CD1c-positive myeloid dendritic cell (primary cell): ENCODE data around the gene MUC4.
"Not testable (repeated sequence)": the region's sequence is repeated elsewhere in the genome, so short reads cannot be mapped to it uniquely, and the experiment has no call there.

Experiments
- DNase-seq: peaks from one replicate; pipeline ENCODE4 v3.0.0-alpha.2; 2016; ENCODE audit errors: extremely low spot score

The MUC4 gene

DNA sequence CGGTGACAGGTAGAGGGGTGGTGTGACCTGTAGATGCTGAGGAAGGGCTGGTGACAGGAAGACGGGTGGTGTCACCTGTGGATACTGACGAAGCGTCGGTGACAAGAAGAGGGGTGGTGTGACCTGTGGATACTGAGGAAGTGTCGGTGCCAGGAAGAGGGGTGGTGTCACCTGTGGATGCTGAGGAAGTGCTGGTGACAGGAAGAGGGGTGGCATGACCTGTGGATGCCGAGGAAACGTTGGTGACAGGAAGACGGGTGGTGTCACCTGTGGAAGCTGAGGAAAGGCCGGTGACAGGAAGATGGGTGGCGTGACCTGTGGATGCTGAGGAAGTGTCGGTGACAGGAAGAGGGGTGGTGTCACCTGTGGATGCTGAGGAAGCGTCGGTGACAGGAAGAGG is 27.7 kb downstream of the MUC4 start:
- not testable (repeated sequence) for DNase-seq

DNA sequence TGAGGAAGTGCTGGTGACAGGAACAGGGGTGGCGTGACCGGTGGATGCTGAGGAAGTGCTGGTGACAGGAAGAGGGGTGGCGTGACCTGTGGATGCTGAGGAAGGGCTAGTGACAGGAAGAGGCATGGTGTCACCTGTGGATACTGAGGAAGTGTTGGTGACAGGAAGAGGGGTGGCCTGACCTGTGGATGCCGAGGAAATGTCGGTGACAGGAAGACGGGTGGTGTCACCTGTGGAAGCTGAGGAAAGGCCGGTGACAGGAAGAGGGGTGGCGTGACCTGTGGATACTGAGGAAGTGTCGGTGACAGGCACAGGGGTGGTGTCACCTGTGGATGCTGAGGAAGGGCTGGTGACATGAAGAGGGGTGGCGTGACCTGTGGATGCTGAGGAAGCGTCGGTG is 30.5 kb downstream of the MUC4 start:
- DNase-seq, result not testable (repeated sequence)

DNA sequence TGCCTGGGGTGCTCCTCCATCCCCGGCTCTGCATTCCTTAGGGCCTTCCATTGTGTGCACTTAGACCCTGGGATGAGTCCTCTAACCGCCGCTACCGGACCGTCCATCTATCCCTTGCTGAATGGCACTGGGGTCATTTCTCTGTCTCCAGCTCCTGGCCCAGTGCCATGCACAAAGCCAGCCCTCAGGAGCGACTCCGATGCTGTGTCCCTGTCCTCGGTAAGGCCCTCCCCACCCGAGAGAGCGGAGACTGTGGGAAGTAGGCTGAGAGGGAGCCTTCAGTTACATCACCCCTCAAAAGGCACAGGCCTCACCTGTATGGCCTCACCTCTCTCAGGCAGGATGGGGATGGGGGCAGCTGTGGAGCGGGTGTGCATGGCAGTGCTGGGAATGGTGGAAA is 33.8 kb downstream of the MUC4 start:
- no peak for DNase-seq

DNA sequence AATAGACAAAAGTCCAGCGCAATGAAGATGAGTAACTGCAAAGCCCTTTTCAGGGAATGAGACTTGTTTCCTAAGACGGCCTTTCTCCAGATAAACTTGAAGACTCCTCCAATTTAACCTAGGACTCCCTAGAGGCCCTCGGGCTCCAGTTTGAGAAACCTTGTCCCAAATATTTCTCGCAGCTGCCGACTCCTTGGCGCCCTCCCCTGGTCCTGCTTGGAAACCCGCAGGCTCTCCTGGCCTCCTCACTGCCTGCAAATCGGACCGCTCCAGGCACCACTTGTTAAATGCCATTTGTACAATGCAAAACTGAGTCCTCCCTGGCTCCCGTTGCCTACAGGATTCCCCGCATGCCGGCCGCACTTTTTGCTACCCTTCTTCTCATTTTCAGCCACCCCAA is 36.8 kb downstream of the MUC4 start:
- peak; percentile 51 for DNase-seq

DNA sequence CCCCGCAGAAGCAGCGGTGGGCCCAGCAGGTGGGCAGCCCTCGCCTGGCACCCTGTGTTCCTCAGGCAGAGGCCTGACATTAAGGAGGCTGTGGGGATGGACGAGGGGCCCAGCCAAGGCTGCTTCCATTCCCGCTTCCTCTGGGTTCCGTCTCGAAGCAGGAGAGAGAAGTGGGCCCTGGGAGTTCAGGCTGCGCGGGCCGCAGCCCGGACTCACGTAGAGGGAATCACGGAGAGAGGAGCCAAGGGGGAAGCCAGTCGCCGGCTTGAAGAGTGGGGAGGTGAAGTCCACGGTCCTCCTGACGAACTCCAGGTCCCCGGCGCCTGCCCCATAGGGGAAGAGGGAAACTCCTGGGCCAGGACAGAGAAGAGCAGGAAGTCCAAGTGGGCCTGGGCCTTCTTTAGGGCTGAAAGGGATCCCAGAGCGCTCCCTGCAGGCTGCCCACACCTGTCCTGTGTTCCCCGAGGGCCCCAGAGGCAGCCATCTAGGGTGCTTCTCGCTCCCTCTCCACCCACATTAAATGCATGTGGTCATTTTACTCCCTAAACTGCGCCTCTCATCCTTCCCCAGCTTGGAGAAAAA is 37.7 kb downstream of the MUC4 start:
- no peak for DNase-seq

DNA sequence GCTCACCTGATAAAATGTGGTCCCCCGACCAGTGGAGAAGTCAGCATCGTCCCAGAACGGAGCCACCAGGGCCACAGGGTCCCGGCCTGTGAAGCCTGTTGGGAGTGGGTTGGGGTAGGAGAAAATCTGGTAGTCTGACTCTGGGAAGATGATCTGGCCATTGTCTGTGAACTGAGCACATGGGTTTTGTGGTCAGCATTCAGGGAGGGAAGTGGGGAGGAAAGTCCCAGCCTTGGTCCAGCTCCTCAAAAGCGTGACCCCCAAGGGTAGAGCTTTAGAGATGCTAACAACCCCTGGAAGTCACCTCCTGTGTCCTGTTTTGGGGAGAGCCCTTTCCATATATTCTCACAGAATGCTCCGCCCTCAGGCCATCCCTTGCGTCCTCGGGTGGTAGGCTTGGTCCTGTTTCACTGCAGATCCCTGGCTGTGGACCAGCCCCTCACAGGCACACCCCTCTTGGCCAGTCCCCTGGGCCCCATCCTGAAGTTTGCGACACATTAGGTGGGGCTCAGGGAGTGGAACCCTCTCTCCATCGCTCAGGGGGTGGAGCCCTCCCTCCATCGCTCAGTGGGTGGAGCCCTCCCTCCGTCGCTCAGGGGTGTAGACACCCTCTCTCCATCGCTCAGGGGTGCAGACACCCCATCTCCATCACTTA is 40.0 kb downstream of the MUC4 start:
- DNase-seq, result no peak

DNA sequence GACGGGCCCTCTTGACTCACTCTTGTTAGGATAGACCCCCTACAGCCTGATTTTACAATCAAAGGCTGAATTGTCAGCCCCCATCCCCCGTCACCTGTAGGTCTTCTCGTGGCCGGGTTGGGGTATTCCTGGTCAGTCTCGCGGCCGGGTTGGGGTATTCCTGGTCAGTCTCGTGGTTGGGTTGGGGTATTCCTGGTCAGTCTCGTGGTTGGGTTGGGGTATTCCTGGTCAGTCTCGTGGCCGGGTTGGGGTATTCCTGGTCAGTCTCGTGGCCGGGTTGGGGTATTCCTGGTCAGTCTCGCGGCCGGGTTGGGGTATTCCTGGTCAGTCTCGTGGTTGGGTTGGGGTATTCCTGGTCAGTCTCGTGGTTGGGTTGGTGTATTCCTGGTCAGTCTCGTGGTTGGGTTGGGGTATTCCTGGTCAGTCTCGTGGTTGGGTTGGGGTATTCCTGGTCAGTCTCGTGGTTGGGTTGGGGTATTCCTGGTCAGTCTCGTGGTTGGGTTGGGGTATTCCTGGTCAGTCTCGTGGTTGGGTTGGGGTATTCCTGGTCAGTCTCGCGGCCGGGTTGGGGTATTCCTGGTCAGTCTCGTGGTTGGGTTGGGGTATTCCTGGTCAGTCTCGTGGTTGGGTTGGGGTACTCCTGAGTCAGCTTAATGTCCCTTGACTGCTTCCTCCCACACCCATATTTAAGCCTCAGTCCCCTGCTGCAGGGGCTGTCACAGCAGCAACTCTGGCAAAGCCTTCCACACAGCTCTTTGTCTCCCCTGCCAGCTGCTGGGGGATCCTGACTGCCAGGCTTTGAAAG is 40.7 kb downstream of the MUC4 start:
- not testable (repeated sequence) for DNase-seq

DNA sequence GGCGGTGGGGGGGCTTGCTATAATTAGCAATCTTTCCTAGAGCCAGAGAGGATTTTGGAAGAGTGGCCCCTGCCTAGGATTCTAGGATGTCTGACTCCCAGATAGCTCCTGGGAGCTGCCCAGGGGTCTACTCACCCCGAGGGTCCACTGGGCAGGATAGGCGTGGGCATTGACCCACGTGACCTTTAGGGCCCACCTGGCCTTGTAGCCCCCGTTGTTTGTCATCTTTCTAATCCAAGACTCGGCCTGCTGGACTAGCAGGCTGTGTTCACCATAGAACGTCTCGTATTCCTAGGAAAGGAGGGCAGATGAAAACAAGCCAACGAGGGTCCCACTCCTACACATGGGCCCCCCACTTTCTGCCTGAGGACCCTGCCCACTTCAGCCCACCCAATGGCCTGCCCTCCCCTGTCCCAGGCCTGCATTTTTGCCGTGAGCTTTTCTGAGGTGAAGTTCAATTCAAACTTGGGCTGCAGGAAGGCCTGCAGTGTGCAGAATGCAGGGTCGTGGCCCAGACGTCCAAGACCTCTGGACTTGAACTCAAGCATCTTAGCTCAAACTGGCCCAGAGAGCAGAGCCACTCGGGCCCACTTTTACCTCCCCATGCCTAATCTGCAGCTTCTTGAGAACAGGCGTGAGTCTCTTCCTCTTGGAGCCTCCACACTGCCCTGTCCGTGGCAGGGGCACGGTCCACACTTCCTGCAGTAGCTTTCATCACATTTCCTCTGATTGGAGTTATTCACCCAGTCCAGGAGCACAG is 41.5 kb downstream of the MUC4 start:
- no peak for DNase-seq

DNA sequence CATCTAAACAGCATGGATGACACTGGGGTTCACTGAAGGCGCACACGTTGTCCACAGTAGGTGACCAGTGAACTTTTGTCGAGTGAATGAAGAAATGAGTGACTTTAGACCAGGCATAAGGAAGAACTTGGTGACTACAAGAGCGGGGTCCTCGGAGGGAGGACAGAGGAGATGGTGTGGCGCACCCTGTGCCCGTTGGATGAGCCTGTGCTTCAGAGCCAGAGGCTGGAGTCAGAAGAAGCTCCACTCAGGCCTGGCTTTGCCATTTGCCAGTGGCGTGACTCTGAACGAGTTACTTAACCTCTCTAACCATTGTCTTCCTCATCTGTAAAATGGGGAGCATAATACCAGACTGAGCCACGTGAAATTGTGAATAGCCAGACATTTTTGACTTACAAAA is 42.2 kb downstream of the MUC4 start:
- no peak for DNase-seq

DNA sequence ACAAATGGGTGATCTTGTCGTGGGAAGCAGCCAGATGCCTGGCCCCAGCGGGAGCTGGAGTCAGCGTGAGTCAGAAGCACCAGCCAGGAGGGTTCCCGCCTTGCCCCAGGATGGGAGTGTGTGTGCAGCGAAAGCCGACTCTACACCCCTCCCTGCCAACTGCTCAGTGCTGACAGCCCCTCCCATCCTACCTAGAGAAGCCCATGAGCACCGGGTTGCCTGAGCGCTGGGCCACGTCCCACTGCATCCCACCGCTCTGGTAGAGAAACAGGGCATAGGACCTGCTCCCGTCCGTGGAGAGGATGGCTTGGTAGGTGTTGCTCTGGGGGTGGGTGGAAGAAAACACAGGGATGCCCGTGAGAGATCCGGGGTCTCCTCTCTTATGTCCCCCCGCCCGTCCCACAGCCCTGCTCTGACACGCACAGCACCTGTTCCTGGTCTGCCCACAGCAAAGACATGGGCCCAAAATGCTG is 42.9 kb downstream of the MUC4 start:
- DNase-seq, result no peak

DNA sequence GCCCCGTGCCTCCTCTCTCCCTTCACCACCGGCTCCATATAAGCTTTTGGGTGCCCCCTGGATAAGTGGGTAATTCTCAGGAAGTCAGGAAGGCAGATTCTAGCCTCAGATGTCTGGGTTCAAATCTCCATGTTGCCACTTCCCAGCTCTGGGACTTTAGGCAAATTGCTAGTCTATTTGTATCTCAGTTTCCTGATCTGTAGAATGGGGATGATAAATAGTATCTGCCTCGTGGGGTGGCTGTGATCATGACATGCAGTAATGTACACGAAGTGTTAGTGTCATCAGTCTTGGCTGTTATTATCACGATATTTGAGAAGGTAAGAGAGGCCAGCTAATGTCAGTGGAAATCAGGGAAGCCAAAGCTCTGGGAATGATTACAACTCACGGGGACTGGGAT is 43.3 kb downstream of the MUC4 start:
- no peak for DNase-seq

DNA sequence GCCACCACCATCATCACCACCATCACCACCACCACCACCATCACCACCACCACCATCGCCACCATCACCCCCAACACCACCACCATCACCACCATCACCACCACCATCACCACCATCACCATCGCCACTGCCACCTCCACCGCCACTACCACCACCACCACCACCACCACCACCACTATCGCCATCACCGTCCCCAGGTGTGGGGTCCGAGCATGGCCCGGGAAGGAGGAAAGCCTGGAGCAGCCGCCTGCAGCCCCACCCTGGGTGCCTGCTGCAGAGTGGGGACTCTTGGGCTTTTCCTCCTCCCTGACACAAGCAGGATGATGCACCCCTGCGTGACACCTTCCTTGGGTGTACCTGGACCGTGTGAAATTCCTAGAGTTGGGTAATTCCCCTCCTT is 43.9 kb downstream of the MUC4 start:
- DNase-seq, result no peak

DNA sequence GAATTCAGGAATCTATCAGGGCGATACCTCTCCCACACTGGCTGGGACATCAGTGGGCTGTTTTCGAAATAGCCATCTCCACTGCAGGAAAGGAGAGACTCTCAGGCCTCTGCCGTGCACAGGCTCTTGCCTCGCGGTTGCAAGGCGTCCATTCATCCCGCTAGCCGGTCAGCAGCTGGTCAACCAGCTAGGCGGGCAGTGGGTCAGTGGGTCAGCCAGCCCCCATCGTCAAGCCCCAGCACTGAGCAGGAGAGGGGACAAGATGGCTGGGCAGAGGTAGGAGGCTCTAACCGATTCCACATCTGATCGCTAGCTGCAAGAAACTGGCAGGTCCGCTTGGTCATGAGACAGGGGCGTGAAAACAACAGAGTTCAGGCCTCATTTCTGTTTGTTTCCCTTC is 45.1 kb downstream of the MUC4 start:
- DNase-seq, result no peak

DNA sequence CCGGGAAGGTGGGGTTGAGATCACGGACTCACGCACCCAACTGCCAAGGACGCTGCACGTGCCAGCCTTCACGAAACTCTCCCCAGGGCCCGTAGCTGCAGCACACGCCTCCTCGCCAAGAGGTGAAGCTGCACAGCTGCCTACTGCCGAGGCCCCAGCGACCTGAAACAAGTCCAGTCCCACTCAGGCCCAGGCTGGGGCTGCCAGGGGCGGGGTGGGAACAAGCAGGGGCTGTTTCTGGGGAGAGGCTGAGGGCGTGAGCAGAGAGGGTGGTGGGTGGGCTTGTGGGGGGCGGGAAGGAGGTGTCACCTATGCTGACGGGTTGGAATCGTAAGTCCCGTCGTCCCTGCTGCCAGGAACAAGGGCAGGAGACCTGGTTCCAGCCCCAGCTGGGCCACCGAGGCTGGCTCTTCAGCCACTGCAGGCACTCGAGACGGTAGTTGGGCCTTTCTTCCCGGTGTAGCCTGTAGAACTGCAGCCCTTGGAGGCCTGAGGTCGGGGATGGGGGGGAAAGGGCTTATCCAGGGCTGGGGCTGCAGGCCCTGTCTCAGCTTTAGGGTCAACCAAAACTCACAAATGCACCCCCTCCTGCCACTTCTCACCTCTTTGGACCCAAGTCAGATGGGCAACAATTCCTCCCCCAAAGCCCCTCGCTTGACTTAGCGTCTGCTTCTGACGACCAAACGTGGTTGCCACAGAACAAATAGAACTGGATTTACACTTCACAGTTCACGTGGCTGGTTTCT is 46.6 kb downstream of the MUC4 start:
- no peak for DNase-seq

DNA sequence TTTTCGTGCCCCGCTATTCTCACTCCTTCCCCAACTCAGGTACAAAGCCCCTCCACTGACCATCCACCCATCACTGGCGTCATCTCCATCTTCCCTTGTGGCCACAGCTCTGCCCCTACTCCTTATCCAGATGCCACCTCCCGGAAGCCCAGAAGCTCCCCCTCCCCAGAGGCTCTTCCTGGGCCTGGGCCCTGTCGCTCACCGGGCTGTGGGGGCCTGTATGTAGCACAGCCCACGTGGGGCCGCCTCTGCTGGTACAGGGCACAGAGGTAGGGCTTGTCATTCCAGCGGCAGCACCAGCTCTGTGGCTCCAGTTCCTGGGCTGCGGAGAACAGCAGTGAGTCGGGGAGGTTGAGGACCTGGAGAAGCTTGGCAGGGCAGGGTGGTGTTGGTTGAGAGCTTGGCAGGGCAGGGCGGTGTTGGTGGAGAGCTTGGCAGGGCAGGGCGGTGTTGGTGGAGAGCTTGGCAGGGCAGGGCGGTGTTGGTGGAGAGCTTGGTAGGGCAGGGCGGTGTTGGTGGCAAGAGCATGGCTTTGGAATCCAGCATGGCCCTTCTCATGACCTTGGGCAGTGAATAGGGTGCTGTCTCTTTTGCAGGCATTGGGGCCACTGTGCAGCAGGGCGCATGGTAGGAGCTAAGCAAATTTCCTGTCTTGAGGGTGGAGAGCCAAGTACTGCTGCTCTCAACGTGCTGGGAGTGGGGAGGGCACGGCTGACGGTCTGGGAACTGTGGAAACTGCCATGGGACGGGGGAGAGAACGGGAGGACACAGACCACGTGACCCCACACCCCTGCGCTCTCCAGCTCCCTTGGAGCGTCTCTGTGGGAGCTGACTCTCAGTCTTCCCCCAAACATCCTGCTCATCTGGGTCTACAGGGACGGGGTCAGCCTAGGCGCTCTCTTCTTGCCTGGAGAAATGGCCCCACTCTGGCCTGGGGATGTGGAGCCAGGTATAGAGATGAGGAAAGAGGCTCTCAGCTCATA is 47.6 kb downstream of the MUC4 start:
- DNase-seq, result no peak

DNA sequence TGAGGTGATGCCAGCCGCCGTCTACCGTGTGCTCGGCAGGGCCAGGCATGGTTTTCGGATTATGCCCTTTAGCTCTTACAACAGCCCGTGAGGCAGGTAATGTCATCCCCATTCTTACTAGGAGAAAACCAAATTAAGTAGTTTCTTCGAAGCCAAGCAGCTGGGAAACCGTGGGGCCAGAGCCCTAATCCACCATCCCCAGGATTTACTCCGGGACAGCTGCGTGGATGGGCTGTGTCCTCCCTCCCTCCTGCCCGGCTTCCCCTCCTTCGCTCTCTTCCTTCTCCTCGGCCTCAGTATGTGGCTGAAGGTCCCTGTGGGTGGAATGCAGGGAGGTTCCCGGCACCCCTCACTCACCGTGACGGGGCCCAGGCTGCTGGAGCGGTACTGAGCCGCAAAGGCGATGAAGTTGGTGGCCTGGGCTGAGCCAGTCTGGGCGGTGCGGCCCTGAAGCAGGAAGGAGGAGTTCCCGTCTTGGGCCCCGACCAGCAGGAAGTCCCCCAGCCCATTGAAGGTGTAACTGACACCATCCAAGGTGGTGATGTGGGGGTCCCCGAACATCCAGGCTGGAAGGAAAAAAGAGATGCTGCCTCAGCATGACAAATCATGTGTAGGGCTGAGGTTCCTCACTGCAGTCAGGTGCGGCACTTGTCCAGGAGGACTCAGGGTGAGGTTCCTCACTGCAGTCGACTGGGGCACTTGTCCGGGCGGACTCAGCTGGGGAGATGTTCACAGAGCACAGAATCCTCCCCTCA is 48.5 kb downstream of the MUC4 start:
- DNase-seq, result no peak

DNA sequence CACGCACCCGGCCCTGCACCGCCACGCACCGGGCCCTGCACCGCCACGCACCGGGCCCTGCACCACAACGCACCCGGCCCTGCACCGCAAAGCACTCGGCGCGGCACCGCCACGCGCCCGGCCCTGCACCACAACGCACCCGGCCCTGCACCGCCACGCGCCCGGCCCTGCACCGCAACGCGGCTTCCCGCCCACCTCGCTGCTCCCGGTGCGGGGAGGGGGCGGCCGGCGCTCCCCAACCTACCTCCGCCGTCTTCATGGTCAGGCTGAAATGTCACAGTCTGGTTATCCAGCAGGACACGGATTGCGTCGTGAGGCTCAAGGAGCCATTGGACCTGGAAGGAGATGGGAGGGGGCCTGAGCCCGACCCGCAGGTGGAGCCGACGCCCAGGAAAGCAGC is 49.1 kb downstream of the MUC4 start:
- no peak for DNase-seq

DNA sequence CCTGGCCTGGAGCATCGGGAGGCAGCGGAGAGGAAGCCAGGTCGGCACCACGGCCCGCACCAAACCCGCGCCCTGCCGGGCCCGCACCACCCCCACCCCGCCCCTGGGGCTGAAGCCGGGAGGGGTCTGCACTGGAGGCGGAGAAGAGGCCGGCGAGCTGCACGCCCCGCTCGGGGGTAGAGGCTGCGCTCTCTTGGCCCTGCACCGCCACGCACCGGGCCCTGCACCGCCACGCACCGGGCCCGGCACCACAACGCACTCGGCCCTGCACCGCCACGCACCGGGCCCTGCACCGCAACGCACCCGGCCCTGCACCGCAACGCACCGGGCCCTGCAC is 49.5 kb downstream of the MUC4 start:
- no peak for DNase-seq

DNA sequence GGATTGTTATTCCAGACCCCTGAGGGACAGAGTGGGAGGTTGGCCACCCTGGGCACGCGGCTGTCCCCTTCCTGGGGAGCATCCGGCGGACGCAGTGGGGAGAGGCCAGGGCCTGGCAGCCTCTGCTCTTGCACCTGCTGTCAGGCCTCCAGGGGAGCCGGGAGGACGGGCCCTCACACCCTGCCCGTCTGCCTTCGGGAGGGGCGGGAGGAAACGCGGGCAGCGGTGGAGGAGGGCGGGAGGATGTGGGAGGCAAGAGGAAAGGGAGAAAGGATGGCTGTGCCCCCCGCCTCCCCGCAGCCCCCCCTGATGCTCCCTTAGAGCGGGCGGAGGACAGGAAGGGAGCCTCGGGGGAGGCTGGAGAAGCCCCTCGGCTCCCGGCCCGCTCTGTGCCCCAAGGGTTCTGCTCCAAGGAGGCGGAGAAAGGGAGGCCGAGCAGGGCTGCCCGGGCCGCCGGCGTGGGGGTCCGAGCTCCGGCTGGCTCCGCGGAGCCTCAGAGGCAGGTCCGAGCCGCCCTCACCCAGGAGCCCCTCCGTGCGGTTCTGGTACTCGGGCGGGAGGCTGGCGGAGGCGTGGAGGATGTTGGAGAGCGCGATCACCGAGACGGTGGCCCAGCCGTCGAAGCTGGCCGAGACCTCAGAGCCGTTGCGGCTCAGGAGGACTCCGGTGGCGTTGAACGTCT is 50.0 kb downstream of the MUC4 start:
- no peak for DNase-seq
